ENCODE measurements around the gene PTTG1IP.

DNA sequence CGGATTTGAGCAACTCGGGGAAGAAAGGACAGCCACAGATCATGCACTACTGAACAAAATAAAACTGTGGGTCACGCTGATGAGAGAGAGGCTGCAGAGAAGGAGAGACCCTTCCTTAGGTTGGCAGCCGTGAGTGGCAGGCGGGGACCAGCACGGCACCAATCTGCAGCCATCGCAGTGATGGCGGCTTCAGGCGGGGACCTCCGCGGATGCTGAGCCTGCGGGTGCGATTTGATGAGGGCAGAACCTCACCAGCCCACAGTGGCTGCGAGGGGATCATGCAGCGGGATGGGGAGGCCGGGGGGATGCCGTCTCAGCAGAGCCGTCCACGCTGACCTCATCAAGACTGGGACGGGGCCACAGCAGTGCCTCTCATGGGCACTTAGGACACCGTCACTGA is 35.4 kb upstream of the PTTG1IP start:
- TF ChIP-seq, protein P1, sequence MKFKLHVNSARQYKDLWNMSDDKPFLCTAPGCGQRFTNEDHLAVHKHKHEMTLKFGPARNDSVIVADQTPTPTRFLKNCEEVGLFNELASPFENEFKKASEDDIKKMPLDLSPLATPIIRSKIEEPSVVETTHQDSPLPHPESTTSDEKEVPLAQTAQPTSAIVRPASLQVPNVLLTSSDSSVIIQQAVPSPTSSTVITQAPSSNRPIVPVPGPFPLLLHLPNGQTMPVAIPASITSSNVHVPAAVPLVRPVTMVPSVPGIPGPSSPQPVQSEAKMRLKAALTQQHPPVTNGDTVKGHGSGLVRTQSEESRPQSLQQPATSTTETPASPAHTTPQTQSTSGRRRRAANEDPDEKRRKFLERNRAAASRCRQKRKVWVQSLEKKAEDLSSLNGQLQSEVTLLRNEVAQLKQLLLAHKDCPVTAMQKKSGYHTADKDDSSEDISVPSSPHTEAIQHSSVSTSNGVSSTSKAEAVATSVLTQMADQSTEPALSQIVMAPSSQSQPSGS (tag by site-specific recombination; IDR thresholded peaks at IDR 0.05; ENCODE audit: low read depth) = no peak
- TF ChIP-seq, protein P2, sequence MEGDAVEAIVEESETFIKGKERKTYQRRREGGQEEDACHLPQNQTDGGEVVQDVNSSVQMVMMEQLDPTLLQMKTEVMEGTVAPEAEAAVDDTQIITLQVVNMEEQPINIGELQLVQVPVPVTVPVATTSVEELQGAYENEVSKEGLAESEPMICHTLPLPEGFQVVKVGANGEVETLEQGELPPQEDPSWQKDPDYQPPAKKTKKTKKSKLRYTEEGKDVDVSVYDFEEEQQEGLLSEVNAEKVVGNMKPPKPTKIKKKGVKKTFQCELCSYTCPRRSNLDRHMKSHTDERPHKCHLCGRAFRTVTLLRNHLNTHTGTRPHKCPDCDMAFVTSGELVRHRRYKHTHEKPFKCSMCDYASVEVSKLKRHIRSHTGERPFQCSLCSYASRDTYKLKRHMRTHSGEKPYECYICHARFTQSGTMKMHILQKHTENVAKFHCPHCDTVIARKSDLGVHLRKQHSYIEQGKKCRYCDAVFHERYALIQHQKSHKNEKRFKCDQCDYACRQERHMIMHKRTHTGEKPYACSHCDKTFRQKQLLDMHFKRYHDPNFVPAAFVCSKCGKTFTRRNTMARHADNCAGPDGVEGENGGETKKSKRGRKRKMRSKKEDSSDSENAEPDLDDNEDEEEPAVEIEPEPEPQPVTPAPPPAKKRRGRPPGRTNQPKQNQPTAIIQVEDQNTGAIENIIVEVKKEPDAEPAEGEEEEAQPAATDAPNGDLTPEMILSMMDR (tag by site-specific recombination; IDR thresholded peaks at IDR 0.05) = no peak
- TF ChIP-seq, protein P3, sequence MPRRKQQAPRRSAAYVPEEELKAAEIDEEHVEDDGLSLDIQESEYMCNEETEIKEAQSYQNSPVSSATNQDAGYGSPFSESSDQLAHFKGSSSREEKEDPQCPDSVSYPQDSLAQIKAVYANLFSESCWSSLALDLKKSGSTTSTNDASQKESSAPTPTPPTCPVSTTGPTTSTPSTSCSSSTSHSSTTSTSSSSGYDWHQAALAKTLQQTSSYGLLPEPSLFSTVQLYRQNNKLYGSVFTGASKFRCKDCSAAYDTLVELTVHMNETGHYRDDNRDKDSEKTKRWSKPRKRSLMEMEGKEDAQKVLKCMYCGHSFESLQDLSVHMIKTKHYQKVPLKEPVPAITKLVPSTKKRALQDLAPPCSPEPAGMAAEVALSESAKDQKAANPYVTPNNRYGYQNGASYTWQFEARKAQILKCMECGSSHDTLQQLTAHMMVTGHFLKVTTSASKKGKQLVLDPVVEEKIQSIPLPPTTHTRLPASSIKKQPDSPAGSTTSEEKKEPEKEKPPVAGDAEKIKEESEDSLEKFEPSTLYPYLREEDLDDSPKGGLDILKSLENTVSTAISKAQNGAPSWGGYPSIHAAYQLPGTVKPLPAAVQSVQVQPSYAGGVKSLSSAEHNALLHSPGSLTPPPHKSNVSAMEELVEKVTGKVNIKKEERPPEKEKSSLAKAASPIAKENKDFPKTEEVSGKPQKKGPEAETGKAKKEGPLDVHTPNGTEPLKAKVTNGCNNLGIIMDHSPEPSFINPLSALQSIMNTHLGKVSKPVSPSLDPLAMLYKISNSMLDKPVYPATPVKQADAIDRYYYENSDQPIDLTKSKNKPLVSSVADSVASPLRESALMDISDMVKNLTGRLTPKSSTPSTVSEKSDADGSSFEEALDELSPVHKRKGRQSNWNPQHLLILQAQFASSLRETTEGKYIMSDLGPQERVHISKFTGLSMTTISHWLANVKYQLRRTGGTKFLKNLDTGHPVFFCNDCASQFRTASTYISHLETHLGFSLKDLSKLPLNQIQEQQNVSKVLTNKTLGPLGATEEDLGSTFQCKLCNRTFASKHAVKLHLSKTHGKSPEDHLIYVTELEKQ (tag by site-specific recombination; IDR thresholded peaks at IDR 0.05; ENCODE audit: borderline replicate concordance) = no peak
- TF ChIP-seq SP2 (tag by site-specific recombination; IDR thresholded peaks at IDR 0.05) (no peak), ZBTB1 (tag by site-specific recombination; IDR thresholded peaks at IDR 0.05) (no peak), YY1 (tag by site-specific recombination; IDR thresholded peaks at IDR 0.05) (no peak), ZNF707 (tag by site-specific recombination; IDR thresholded peaks at IDR 0.05) (no peak), ZNF23 (tag by site-specific recombination; IDR thresholded peaks at IDR 0.05; ENCODE audit: borderline replicate concordance) (no peak), ZNF184 (tag by site-specific recombination; IDR thresholded peaks at IDR 0.05) (no peak), ZFHX2 (tag by site-specific recombination; conservative IDR thresholded peaks at IDR 0.05) (no peak)
- TF ChIP-seq, protein P4, sequence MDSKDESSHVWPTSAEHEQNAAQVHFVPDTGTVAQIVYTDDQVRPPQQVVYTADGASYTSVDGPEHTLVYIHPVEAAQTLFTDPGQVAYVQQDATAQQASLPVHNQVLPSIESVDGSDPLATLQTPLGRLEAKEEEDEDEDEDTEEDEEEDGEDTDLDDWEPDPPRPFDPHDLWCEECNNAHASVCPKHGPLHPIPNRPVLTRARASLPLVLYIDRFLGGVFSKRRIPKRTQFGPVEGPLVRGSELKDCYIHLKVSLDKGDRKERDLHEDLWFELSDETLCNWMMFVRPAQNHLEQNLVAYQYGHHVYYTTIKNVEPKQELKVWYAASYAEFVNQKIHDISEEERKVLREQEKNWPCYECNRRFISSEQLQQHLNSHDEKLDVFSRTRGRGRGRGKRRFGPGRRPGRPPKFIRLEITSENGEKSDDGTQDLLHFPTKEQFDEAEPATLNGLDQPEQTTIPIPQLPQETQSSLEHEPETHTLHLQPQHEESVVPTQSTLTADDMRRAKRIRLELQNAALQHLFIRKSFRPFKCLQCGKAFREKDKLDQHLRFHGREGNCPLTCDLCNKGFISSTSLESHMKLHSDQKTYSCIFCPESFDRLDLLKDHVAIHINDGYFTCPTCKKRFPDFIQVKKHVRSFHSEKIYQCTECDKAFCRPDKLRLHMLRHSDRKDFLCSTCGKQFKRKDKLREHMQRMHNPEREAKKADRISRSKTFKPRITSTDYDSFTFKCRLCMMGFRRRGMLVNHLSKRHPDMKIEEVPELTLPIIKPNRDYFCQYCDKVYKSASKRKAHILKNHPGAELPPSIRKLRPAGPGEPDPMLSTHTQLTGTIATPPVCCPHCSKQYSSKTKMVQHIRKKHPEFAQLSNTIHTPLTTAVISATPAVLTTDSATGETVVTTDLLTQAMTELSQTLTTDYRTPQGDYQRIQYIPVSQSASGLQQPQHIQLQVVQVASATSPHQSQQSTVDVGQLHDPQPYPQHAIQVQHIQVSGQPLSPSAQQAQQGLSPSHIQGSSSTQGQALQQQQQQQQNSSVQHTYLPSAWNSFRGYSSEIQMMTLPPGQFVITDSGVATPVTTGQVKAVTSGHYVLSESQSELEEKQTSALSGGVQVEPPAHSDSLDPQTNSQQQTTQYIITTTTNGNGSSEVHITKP (tag by site-specific recombination; IDR thresholded peaks at IDR 0.05) = no peak
- TF ChIP-seq, protein P5, sequence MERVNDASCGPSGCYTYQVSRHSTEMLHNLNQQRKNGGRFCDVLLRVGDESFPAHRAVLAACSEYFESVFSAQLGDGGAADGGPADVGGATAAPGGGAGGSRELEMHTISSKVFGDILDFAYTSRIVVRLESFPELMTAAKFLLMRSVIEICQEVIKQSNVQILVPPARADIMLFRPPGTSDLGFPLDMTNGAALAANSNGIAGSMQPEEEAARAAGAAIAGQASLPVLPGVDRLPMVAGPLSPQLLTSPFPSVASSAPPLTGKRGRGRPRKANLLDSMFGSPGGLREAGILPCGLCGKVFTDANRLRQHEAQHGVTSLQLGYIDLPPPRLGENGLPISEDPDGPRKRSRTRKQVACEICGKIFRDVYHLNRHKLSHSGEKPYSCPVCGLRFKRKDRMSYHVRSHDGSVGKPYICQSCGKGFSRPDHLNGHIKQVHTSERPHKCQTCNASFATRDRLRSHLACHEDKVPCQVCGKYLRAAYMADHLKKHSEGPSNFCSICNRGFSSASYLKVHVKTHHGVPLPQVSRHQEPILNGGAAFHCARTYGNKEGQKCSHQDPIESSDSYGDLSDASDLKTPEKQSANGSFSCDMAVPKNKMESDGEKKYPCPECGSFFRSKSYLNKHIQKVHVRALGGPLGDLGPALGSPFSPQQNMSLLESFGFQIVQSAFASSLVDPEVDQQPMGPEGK (tag by site-specific recombination; IDR thresholded peaks at IDR 0.05) = no peak
- TF ChIP-seq, protein P6, sequence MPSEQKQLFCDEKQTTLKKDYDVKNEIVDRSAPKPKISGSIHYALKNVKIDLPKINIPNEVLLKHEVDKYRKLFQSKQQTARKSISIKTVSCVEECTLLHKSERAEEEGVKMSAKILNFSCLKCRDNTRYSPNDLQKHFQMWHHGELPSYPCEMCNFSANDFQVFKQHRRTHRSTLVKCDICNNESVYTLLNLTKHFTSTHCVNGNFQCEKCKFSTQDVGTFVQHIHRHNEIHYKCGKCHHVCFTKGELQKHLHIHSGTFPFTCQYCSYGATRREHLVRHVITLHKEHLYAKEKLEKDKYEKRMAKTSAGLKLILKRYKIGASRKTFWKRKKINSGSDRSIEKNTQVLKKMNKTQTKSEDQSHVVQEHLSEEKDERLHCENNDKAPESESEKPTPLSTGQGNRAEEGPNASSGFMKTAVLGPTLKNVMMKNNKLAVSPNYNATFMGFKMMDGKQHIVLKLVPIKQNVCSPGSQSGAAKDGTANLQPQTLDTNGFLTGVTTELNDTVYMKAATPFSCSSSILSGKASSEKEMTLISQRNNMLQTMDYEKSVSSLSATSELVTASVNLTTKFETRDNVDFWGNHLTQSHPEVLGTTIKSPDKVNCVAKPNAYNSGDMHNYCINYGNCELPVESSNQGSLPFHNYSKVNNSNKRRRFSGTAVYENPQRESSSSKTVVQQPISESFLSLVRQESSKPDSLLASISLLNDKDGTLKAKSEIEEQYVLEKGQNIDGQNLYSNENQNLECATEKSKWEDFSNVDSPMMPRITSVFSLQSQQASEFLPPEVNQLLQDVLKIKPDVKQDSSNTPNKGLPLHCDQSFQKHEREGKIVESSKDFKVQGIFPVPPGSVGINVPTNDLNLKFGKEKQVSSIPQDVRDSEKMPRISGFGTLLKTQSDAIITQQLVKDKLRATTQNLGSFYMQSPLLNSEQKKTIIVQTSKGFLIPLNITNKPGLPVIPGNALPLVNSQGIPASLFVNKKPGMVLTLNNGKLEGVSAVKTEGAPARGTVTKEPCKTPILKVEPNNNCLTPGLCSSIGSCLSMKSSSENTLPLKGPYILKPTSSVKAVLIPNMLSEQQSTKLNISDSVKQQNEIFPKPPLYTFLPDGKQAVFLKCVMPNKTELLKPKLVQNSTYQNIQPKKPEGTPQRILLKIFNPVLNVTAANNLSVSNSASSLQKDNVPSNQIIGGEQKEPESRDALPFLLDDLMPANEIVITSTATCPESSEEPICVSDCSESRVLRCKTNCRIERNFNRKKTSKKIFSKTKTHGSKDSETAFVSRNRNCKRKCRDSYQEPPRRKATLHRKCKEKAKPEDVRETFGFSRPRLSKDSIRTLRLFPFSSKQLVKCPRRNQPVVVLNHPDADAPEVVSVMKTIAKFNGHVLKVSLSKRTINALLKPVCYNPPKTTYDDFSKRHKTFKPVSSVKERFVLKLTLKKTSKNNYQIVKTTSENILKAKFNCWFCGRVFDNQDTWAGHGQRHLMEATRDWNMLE (tag by site-specific recombination; conservative IDR thresholded peaks at IDR 0.05; ENCODE audit: low read depth) = no peak

All from HEK293 (cell line).